ENCODE measurements around the gene ZP3.
A peak's percentile ranks its signal among the peaks of the same experiment; 100 is the strongest.
"Not testable (repeated sequence)": the region's sequence is repeated elsewhere in the genome, so short reads cannot be mapped to it uniquely, and the experiment has no call there.

Gene ZP3

DNA sequence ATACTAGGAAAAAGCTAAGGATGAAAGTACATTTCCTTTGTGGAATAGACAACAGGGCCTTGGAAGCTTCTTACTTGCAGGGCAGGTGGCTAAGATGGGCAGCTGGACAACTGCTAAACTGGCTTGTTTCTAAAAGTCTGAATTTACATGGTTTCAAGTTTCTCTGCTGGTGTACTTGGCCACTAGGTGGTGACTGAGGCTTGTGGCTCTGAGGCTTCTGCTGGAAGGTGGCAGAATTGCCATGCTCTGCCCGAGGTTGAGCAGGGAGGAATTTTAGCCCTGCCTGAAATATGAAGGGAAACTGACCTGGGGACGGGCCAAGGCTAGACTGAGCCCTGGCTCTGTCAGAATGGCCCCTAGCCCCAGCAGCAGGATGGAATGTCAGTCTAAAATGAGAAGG lies 13.1 kb downstream of the ZP3 start:
- H3K36me3 ChIP-seq (ENCODE audit: insufficient read depth); H4K20me1 ChIP-seq (ENCODE audit: insufficient read depth); H3K27me3 ChIP-seq (ENCODE audit: insufficient read depth, low read depth); H3K79me2 ChIP-seq (ENCODE audit: insufficient read depth, low read depth); H3K4me3 ChIP-seq (IDR thresholded peaks at IDR 0.05; ENCODE audit: insufficient read depth, low read depth, low read length); H3K4me2 ChIP-seq; H3K9ac ChIP-seq; H2AFZ ChIP-seq (ENCODE audit: low read depth); H3K27ac ChIP-seq: not testable (repeated sequence)
- H3K4me1 ChIP-seq (ENCODE audit: low read depth, poor library complexity, severe bottlenecking) = peaks cover 16% of the 10 kb centered on the region
- TF ChIP-seq, protein P1, sequence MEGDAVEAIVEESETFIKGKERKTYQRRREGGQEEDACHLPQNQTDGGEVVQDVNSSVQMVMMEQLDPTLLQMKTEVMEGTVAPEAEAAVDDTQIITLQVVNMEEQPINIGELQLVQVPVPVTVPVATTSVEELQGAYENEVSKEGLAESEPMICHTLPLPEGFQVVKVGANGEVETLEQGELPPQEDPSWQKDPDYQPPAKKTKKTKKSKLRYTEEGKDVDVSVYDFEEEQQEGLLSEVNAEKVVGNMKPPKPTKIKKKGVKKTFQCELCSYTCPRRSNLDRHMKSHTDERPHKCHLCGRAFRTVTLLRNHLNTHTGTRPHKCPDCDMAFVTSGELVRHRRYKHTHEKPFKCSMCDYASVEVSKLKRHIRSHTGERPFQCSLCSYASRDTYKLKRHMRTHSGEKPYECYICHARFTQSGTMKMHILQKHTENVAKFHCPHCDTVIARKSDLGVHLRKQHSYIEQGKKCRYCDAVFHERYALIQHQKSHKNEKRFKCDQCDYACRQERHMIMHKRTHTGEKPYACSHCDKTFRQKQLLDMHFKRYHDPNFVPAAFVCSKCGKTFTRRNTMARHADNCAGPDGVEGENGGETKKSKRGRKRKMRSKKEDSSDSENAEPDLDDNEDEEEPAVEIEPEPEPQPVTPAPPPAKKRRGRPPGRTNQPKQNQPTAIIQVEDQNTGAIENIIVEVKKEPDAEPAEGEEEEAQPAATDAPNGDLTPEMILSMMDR (conservative IDR thresholded peaks at IDR 0.05; ENCODE audit: low read depth, low read length) = peak; percentile 64

DNA sequence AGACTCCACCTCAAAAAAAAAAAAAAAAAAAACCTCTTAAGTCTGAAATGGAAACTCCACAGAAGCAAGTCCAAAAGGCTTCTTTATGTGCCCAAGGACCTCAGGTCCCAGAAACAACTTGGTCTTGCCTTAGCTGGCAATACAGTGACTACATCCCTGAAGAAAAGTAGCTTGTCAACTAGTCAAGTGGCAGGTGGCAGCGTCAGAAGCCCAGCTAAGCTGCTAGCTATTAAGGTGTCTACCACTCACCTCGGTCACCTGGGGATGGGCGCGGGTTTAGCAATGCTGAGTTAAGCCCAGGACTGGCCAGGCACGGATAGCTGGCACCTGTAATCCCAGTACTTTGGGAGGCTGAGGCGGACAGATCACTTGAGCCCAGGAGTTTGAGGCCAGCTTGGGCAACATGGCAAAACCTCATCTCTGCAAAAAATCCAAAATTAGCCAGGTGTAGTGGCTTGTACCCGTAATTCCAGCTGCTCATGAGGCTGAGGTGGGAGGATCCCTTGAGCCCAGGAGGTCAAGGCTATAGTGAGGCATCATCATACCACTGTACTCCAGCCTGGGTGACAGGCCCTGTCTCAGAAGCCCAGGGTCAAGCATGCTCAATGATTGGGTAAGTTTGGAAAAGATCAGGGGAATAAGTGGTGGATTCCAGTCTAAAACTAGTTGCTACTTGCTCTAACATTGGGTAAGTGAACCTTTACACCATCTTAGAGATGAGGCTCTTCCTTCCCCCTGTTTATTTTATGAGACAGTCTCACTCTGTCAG lies 14.6 kb downstream of the ZP3 start:
- not testable (repeated sequence) for H3K27me3 ChIP-seq (ENCODE audit: insufficient read depth, low read depth); H3K79me2 ChIP-seq (ENCODE audit: insufficient read depth, low read depth); H2AFZ ChIP-seq (ENCODE audit: low read depth); H4K20me1 ChIP-seq (ENCODE audit: insufficient read depth); H3K9ac ChIP-seq; H3K4me3 ChIP-seq (IDR thresholded peaks at IDR 0.05; ENCODE audit: insufficient read depth, low read depth, low read length); H3K27ac ChIP-seq; H3K36me3 ChIP-seq (ENCODE audit: insufficient read depth); H3K4me2 ChIP-seq
- peaks cover 12% of the 10 kb centered on the region for H3K4me1 ChIP-seq (ENCODE audit: low read depth, poor library complexity, severe bottlenecking)

GRCh38 chr7:76440404-76440803 lies 15.7 kb downstream of the ZP3 start:
- not testable (repeated sequence) for H3K27ac ChIP-seq; H3K4me3 ChIP-seq (IDR thresholded peaks at IDR 0.05; ENCODE audit: insufficient read depth, low read depth, low read length); H2AFZ ChIP-seq (ENCODE audit: low read depth)

GRCh38 chr7:76441792-76442191 lies 17.0 kb downstream of the ZP3 start:
- H3K27me3 ChIP-seq (ENCODE audit: insufficient read depth, low read depth); H3K36me3 ChIP-seq (ENCODE audit: insufficient read depth); H3K4me2 ChIP-seq; H3K9ac ChIP-seq; H4K20me1 ChIP-seq (ENCODE audit: insufficient read depth); H2AFZ ChIP-seq (ENCODE audit: low read depth); H3K4me3 ChIP-seq (IDR thresholded peaks at IDR 0.05; ENCODE audit: insufficient read depth, low read depth, low read length); H3K79me2 ChIP-seq (ENCODE audit: insufficient read depth, low read depth); H3K27ac ChIP-seq: not testable (repeated sequence)
- H3K4me1 ChIP-seq (ENCODE audit: low read depth, poor library complexity, severe bottlenecking) = peaks cover 25% of the 10 kb centered on the region

More at GRCh38 chr7:76440404-76440803, 15.7 kb downstream of the ZP3 start:
- H3K9ac ChIP-seq; H3K4me2 ChIP-seq; H3K79me2 ChIP-seq (ENCODE audit: insufficient read depth, low read depth); H4K20me1 ChIP-seq (ENCODE audit: insufficient read depth); H3K36me3 ChIP-seq (ENCODE audit: insufficient read depth); H3K27me3 ChIP-seq (ENCODE audit: insufficient read depth, low read depth): not testable (repeated sequence)
- H3K4me1 ChIP-seq (ENCODE audit: low read depth, poor library complexity, severe bottlenecking) = peaks cover 23% of the 10 kb centered on the region

GRCh38 chr7:76442664-76443446 lies 18.1 kb downstream of the ZP3 start:
- H3K27ac ChIP-seq; H3K4me2 ChIP-seq; H3K9ac ChIP-seq; H3K4me3 ChIP-seq (IDR thresholded peaks at IDR 0.05; ENCODE audit: insufficient read depth, low read depth, low read length); H3K79me2 ChIP-seq (ENCODE audit: insufficient read depth, low read depth); H3K27me3 ChIP-seq (ENCODE audit: insufficient read depth, low read depth); H4K20me1 ChIP-seq (ENCODE audit: insufficient read depth); H2AFZ ChIP-seq (ENCODE audit: low read depth); H3K36me3 ChIP-seq (ENCODE audit: insufficient read depth): not testable (repeated sequence)
- peaks cover 22% of the 10 kb centered on the region for H3K4me1 ChIP-seq (ENCODE audit: low read depth, poor library complexity, severe bottlenecking)

GRCh38 chr7:76443846-76444245 lies 19.1 kb downstream of the ZP3 start:
- Histone ChIP-seq H3K4me1 (ENCODE audit: low read depth, poor library complexity, severe bottlenecking) (peaks cover 20% of the 10 kb centered on the region), H3K27ac (peak overlapping the region; percentile 77)
- not testable (repeated sequence) for H4K20me1 ChIP-seq (ENCODE audit: insufficient read depth); H2AFZ ChIP-seq (ENCODE audit: low read depth); H3K36me3 ChIP-seq (ENCODE audit: insufficient read depth); H3K4me2 ChIP-seq; H3K9ac ChIP-seq; H3K79me2 ChIP-seq (ENCODE audit: insufficient read depth, low read depth); H3K4me3 ChIP-seq (IDR thresholded peaks at IDR 0.05; ENCODE audit: insufficient read depth, low read depth, low read length); H3K27me3 ChIP-seq (ENCODE audit: insufficient read depth, low read depth)

DNA sequence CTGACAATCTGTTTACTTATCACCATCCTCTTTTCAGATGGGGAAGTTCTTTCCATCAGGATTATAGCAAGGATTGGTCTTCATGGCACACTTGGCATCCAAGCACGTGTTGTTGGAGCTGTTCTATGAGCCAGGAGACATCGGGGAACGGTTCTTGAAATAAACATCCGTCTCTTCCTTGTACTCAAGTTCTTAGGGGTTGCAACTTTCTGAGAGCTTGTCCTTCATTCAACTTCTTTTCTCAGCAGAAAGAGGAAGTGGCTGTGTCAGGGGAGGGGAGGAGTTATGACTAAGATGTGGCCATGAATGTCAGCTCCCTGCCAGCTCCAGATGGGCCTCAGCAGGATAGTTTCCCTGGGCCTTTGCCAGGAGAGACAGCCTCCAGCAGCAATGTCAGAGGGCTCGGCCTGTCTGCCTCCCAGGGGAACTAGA lies 20.8 kb downstream of the ZP3 start:
- peak overlapping the region; percentile 19; the same call in 1 of the 2 replicates for H3K9ac ChIP-seq
- H3K4me2 ChIP-seq = peak overlapping the region; percentile 57
- H3K79me2 ChIP-seq (ENCODE audit: insufficient read depth, low read depth); H4K20me1 ChIP-seq (ENCODE audit: insufficient read depth); H3K36me3 ChIP-seq (ENCODE audit: insufficient read depth); H2AFZ ChIP-seq (ENCODE audit: low read depth); H3K27me3 ChIP-seq (ENCODE audit: insufficient read depth, low read depth); H3K4me3 ChIP-seq (IDR thresholded peaks at IDR 0.05; ENCODE audit: insufficient read depth, low read depth, low read length): not testable (repeated sequence)
- H3K4me1 ChIP-seq (ENCODE audit: low read depth, poor library complexity, severe bottlenecking) = peaks cover 20% of the 10 kb centered on the region
- H3K27ac ChIP-seq = peak overlapping the region; percentile 77

GRCh38 chr7:76457017-76457416 lies 32.3 kb downstream of the ZP3 start:
- not testable (repeated sequence) for H2AFZ ChIP-seq (ENCODE audit: low read depth); H3K9ac ChIP-seq; H3K4me2 ChIP-seq; H4K20me1 ChIP-seq (ENCODE audit: insufficient read depth); H3K36me3 ChIP-seq (ENCODE audit: insufficient read depth); H3K4me3 ChIP-seq (IDR thresholded peaks at IDR 0.05; ENCODE audit: insufficient read depth, low read depth, low read length); H3K27ac ChIP-seq; H3K79me2 ChIP-seq (ENCODE audit: insufficient read depth, low read depth); H3K4me1 ChIP-seq (ENCODE audit: low read depth, poor library complexity, severe bottlenecking); H3K27me3 ChIP-seq (ENCODE audit: insufficient read depth, low read depth)

- not testable (repeated sequence) for H2AFZ ChIP-seq (ENCODE audit: low read depth); H3K4me3 ChIP-seq (IDR thresholded peaks at IDR 0.05; ENCODE audit: insufficient read depth, low read depth, low read length); H3K36me3 ChIP-seq (ENCODE audit: insufficient read depth); H3K9ac ChIP-seq; H3K4me1 ChIP-seq (ENCODE audit: low read depth, poor library complexity, severe bottlenecking); H3K27me3 ChIP-seq (ENCODE audit: insufficient read depth, low read depth); H3K4me2 ChIP-seq; H4K20me1 ChIP-seq (ENCODE audit: insufficient read depth); H3K27ac ChIP-seq; H3K79me2 ChIP-seq (ENCODE audit: insufficient read depth, low read depth)
Measured at GRCh38 chr7:76458504-76458903, 33.8 kb downstream of the ZP3 start.
